SK-N-DZ (cell line): ENCODE data around the gene KCNN2.

ENCODE experiments used
- DNase-seq: peaks from one replicate; pipeline ENCODE4 v3.0.0-alpha.2; 2015; ENCODE audit warnings: low spot score

KCNN2 gene

DNA sequence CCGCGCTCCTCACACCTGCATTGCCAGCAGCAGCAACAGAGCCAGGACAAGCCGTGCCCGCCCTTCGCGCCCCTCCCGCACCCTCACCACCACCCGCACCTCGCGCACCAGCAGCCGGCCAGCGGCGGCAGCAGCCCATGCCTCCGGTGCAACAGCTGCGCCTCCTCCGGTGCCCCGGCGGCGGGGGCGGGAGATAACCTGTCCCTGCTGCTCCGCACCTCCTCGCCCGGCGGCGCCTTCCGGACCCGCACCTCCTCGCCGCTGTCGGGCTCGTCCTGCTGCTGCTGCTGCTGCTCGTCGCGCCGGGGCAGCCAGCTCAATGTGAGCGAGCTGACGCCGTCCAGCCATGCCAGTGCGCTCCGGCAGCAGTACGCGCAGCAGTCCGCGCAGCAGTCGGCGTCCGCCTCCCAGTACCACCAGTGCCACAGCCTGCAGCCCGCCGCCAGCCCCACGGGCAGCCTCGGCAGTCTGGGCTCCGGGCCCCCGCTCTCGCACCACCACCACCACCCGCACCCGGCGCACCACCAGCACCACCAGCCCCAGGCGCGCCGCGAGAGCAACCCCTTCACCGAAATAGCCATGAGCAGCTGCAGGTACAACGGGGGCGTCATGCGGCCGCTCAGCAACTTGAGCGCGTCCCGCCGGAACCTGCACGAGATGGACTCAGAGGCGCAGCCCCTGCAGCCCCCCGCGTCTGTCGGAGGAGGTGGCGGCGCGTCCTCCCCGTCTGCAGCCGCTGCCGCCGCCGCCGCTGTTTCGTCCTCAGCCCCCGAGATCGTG is 517 bp downstream of the KCNN2 start:
- DNase-seq: peak; percentile 73

DNA sequence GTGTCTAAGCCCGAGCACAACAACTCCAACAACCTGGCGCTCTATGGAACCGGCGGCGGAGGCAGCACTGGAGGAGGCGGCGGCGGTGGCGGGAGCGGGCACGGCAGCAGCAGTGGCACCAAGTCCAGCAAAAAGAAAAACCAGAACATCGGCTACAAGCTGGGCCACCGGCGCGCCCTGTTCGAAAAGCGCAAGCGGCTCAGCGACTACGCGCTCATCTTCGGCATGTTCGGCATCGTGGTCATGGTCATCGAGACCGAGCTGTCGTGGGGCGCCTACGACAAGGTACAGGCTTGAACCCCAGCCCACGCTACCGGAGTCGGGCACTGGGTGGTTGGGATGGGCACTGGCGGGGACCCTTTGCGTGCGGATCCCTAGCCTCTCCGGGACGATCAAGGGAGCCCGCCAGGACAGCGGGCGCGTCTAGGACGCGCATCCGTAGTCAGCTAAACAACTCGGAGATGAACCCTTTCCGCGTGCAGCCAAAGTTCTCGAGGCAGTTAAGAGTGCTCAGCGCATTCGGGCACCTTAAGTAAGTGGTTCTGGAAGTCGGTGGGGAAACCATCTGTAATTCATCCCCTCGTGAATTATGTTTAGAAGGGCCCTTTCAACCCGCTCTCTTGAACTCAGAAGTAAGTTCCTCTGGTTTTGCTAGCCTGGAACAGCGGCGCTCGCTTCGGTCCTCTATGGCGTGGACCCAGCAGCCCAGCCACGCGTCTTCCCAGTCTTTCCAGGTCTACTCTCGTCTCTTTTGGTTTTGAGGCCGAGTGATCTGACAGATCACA is 1.3 kb downstream of the KCNN2 start:
- peak; percentile 50 for DNase-seq

DNA sequence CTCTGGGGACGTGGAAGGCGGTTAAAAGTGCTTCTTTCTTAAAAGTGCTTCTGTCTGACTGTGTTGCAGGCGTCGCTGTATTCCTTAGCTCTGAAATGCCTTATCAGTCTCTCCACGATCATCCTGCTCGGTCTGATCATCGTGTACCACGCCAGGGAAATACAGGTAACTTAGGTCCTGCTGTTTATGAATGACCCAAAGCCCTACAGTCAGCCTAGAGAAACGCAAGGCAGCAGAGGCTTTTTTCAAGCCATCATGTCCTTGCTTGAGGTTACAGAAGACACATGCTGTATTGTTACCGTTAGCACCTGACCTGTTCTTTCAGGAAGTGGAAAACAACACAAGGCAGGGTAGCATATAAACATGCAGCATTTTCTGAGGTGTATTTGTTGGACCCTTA is 2.0 kb downstream of the KCNN2 start:
- peak; percentile 55 for DNase-seq

DNA sequence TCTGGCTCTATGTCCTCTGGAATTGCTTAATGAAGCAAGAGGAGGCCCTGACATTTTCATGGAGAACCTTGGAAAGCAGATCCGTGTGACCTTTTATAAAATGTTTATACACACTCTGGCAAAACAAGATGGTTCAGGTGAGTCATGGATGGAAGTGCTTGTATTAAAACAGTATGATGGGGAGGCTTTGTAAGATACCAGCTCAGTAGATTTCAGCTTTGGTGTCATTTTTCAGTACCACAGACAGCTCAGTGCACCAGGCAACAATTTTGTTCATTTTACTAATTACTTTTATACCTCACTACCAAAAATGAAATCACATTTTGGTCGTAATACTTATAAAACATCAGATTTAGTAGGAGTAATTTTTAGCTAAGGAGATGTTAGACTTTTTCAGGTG is 5.2 kb downstream of the KCNN2 start:
- DNase-seq: no peak

DNA sequence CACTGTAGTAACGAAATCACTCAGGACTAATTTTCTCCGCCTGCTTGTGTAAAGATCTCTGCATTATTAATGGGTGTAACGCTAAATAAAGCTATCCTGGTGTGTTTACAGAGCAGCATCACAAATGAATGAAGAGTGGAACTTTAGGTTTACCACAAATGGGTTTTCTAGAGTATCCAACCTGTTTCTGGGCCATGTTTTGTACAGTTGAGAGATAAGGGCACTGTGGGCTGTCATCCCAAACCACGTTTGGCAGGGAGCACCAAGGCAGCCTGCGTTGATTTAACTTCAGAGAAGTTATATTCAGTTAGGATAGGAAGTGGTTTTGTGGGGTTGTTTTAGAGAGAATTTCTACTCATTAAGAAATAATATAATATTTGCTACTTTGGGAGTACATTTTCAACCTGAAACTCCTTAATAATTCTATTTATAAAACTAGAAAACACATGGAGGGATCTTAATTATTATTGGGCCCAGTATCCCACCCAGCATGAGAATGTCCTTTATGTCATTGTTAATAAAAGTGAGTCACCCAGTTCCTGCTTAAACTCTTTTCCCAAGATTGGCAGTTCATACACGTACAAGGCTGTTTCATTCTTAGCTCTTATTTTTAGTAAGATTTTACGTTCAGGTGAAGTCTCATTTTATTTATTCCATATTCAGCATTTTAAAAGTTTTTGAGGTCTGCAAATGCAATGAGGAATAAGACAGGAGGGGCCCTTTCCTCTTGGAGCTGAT is 8.0 kb downstream of the KCNN2 start:
- DNase-seq: no peak

DNA sequence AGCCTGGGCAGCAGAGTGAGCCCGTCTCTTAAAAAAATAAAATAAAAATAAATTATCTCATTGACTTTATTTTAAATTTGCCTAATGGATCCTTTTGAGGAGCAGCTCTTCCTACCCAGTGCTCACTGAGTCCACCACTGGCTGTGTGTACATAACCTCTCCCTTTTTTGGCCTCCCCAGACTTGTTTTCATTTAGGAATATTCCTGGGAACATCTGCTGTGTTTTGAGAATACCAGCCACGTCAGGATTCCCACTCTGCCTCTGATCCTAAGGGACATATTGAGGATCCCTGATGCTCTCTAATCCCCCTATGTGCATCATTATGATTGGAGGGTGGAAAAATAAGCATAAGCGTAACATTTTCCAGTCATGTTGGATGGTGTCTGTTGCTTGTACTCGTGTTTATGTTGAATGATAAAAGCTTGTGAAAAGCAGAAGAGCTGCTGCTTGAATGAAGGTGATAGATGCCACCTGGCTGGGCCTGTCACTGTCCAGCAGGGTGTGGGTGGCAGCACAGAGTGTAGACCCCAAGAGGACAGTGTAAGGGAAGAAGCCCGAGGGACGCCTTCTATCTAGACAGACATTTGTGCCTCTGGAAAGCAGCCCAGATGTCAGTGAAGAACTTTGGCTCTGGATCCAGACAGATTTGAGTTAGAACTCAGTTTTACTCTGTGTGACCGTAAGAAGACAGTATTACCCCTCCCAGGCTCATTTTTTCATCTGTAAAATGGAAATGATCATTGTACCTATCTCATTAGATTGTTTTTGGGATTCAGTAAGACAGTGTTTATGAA is 15.4 kb downstream of the KCNN2 start:
- DNase-seq: no peak

DNA sequence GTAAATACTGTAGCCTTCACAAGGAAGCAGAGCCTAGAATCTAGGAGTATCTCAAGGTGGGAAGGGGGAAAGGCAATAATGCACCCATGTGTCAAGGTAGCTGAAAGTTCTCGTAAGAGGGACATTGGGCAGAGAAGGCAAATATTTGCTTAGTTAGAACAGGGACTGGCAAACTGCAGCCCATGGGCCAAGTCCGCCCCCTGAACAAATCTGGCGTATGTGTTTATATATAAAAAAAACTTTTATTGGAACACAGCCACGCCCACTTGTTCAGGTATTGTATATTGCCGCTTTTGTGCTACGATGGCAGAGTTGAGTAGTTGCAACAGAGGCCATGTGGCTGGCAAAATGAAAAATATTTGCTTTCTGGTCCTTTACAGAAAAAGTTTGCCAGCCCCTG is 16.1 kb downstream of the KCNN2 start:
- no peak for DNase-seq

DNA sequence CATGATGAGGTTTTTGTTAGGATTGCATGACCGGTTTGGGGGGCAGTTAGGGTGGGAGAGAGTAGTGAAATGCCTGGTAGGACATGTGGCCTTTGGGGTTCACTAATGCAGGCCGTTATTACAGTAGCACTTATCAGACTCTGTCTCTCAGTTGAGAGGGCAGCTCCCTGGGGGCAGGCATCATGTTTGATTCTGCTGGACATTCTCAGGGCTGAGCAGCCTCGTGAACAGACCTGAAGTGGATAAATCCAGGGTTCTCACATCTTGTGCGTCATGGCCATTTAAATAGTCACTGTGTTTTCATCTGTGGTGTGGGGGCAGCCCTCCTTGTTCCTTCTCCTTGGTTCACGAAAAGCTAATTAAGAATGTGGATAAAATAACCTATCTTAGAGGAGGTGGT is 18.9 kb downstream of the KCNN2 start:
- DNase-seq: no peak

DNA sequence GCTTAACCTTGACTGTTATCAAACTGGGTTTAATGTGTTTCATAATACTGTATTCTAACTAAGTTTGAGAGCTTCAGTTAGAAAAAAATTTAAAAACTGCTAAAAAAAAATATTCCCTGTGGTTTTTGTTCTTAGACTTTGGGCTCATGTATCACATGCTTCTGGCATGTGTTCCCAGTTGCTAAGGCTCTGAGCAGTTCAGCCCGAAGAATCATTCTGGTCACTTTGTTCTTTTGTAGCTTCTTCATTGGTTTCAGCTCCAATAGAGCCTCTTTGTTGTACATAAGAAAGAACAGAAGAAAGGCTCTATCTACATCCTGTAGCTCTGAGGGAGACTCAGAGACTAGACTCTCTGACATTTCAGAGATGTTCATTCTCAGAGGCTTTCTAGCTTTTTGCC is 25.6 kb downstream of the KCNN2 start:
- DNase-seq: no peak

DNA sequence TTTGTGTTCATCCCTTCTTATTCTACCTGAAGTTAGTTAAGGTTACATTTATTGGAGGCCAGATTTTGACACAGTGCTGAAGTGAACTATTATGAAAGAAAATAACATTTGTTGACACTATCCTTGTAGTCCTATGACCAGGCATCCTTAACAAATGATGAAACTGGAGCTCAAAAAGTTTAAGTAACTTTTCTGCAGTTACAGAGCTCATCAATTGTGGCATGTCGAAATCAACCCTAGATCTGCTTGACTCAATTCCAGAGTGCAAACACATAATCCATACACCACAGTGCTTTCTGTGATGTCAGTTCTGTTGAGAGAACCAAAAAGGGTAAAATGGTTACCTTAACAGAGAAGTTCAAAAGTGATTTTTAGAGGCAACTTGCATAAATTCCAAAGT is 28.6 kb downstream of the KCNN2 start:
- no peak for DNase-seq

DNA sequence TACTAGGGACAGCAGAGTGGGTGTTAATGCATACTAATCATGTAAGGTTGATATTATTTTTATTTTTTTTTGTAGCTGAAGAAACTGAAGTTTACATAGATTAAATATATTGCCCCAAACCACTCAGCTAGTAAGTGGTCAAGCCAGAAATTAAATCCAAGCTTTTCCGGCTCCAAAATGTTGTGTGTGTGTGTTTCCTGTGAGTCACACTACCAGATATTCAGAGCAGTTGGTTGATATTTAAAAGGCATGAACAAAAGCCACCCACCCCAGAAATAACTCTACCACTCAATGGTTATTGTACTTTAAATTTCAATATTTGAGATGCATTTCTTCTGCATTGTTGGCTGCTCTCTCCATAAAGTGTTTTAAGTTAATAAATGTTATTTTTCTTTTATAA is 29.5 kb downstream of the KCNN2 start:
- no peak for DNase-seq

DNA sequence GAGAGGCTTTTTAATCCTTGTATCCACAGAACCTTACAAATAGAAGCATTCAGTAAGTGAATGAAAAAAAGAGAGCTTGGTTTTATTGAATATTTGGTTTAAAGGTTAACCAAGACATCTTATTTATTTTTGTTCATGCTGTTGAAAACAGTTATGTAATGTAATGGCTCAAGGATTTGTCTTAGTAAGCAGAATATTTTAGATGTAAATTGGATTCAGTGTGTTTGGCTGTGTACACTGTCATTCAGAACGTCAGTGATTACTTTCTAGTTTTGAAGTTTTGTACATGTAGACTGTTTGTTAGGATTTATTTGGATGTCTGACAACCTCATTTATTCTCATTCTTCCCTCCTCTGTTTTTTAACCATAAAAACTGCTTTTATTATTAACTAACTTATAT is 31.3 kb downstream of the KCNN2 start:
- no peak for DNase-seq

DNA sequence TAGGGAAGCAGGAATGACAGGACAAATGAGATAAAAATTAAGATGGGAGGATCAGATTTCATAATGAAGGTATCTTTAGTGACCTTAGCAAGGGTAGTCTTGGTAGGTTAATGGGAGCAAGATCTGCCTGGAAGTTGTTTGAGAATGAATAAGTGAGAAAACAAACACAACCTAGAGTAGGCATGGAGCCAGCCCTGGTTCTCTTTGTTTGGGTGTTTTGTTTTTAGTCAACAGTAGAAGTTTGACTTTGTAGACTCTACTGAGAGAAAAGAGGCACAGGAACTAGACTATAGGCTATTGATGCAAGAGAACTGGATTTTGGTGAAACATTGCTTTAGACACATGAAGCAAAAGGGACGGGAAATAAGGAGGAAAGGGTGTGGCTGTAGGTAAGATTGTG is 40.3 kb downstream of the KCNN2 start:
- peak; percentile 18 for DNase-seq

DNA sequence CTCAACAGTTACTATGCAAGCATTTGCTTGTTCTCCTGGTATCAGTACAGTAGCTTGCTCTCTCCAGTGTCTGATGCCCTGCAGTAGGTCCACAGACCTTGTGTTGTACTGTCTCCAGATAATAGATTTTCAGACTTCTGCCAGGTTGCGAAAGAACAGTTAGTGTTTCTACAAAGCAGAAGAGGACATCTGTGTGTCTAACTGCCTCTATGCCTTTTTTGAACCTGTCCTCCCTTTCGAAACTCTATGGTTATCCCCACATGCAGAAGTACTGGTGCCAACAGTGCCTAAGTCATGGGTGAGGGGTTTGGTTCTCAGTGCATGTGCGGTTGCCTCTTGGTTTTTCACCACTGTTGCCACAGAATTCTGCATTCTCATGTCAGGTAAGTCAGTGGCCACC is 45.9 kb downstream of the KCNN2 start:
- DNase-seq: no peak

DNA sequence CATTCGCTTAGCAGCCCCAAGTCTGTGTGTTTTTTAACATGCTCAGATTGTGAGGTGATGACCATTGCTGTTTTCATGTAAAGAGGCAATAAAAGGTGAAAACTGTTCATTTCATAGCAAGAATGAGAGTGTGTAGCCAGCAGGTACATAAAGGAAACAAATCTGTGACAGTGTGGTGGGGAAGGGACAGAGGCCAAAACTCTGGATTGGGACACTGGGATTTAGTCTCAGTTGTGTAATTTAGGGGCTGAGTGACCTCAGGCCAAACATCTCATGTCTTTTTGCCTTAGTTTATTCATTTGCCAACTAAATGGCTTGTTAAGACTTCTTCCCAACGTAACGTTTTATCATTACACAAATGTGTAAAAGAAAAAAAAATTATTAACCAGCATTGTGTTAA is 47.0 kb downstream of the KCNN2 start:
- no peak for DNase-seq

DNA sequence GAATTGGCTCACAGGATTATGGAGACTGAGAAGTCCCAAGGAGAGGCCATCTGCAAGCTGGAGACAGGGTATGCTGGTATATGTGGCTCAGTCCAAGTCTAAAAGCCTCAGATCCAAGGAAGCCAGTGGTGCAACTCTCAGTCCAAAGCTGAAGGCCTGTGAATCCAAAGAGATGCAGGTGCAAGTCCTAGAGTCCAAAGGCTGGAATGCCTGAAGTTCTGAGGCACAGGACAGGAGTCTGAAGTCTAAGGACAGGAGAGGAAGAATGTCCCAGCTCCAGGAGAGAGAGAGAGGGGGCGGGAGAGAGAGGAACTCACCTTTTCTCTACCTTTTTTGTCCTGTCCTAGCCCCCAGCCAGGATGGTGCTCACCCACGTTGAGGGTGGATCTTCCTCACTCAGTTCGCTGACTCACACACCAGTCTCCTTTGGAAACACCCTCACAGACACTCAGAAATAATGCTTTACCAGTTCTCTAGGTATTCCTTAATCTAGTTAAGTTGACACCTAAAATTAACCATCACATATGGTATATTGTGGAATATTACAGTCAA is 49.6 kb downstream of the KCNN2 start:
- DNase-seq: no peak

DNA sequence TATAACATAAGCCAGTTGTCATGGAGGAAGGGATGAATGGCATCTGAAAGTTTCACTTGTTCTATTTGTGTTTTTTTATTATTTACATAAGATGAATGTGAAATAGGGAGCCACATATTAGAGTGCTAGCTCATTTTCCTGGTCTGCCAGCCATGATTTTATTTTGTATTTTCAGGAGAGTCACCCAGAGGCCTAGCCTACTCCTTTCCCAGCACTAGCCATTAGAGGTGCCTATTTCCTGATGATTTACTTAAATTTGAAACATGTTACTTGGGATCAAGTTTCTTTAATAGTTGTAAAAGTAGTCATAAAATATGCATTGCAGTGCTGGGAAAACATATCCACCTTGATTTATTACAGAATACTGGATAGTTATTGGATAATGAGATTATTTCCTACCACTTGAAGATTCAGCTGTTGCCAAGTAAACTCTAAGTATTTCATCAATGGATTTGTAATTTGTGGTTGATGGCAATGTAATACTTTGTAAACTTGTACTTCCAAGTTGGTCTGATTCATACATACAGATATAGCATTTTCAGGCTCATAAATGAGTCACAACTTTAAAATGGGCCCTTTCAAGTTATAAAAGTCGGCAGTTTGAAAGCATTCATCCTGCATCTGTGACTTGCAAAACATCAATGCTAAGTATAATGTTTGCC is 50.8 kb downstream of the KCNN2 start:
- DNase-seq: no peak

DNA sequence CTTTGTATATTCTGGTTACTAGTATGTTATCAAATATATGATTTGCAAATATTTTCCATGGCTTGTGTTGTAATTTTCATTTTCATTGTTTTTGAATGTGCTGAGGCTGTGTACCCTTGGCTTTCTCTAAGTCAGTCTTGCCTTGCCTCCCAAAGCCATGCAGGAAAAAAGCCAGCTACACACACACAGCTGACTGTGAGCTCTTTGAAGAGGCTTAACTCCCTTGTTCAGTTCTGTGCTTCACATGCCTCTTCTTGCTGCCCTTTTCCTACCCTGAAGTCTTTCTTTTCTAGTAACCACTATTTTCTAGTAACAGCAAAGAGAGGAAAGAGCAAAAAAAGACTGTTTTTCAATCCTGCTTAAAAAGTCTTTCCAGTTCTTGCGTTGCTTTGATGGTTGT is 53.9 kb downstream of the KCNN2 start:
- no peak for DNase-seq

DNA sequence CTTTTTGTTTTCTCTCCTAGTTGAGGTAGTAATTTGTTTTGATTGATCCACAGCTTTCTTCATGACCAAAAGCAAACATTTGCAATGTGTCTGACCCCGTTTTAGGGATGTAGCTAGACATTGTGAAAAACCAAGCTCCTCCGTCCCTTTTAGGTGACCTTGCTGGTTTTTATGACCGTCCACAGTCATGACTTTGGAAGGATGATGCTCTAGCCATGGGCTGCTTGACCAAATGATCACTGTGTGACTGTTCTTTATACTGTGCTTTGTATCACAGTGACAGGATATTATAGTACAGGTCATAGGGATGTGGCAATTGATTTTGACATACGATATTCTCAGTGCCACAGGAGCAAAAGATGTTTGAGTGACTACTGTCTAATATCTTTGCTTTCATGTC is 54.4 kb downstream of the KCNN2 start:
- DNase-seq: no peak

DNA sequence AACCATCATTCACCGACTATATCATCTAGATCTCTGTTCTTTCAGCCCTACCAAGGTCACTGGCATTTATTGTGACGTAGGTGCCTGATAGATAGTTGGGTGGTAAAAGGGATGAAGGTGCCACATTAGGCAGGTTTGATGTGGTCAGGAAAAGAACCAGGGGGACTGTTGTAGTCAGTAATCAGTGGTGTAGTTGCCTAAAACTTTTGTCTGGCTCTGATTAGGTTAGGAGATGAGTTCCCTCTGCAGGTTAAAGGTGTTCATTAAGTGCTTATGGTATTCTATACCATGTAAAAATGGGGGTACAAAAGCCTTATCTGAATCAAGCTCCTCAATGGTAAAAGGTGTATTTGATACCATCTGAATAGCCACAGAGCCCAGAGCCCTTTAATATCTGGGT is 55.6 kb downstream of the KCNN2 start:
- no peak for DNase-seq
